ENCODE measurements around the gene SEPTIN7. TPM values are rescaled to one million over a fixed set of nuclear protein-coding genes. Genes with fewer than 3 reads are reported as not detected.

Gene SEPTIN7
- total and polyA plus RNA-seq, 2 of the 4 experiments (the other 2 are of a cell fraction) = 150 to 239 TPM

DNA sequence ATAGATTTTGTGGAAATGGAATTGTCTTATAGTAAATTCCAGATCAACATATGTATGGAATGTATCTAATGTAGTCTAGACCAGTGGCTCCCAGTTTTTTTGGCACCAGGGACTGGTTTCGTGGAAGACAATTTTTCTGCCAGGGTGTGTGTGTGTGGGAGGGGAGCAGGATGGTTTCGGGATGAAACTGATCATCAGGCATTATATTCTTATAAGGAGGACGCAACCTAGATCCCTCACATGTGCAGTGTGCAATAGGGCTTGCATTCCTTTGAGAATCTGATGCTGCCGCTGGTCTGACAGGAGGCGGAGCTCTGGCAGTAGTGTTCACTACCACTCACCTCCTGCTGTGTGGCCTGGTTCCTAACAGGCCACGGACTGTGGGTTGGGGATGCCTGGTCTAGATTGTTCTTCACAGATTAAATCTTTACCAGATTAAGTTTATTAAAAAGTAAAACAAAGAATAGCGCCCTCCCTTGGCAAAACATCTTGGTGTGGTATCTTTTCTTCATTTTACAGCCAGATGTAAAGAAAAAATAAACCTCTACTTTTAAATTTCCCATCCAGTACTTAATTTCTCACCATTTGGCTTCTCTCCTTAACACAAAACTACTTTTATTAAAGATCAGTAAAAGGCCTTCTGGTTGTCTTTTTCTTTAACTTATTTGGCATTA, 48.4 kb downstream of the SEPTIN7 start:
- peaks cover 2% of the 10 kb centered on the region; the same call in 1 of the 2 replicates for H3K4me1 ChIP-seq (ENCODE audit: control insufficient read depth, insufficient read depth, low read length)
- peaks cover 21% of the 10 kb centered on the region for H3K36me3 ChIP-seq (ENCODE audit: control insufficient read depth, insufficient read depth, low read length)
- H3K23ac ChIP-seq (ENCODE audit: low read depth, low read length) = no peak overlapping the region
- H3K4me3 ChIP-seq (ENCODE audit: insufficient read depth, low read depth, low read length) = no peak overlapping the region
- H3K4ac ChIP-seq (ENCODE audit: low read depth, low read length) = no peak overlapping the region
- ChIA-PET CTCF (interaction anchor here (0.6 kb wide), 2 partner anchors 143 to 799 kb away, joined by 3 read pairs; no protein-coding TSS in a partner anchor), POLR2A (ENCODE audit: unreplicated experiment) (no interaction called here)
- H3K9me3 ChIP-seq (ENCODE audit: control insufficient read depth, insufficient read depth, low read length) = no peaks in the 10 kb centered on the region
- H2BK20ac ChIP-seq (ENCODE audit: low read depth, low read length) = no peak overlapping the region
- H3K9me1 ChIP-seq (ENCODE audit: insufficient read depth, low read length) = peaks cover 11% of the 10 kb centered on the region
- TF ChIP-seq MAZ (IDR thresholded peaks at IDR 0.05; ENCODE audit: borderline replicate concordance, low read depth, low read length) = no peak
- TF ChIP-seq CHD1 (IDR thresholded peaks at IDR 0.05; ENCODE audit: low read depth, low read length) = no peak
- TF ChIP-seq RAD21 (IDR thresholded peaks at IDR 0.05; ENCODE audit: low read length) = no peak
- TF ChIP-seq ELK1 (IDR thresholded peaks at IDR 0.05; ENCODE audit: borderline replicate concordance, low read depth, low read length) = no peak
- TF ChIP-seq NFE2L2 (IDR thresholded peaks at IDR 0.05; ENCODE audit: low read depth, low read length) = no peak
- no peak for TF ChIP-seq POLR2A (IDR thresholded peaks at IDR 0.05; ENCODE audit: low read depth, low read length)
- no peak for TF ChIP-seq SMC3 (IDR thresholded peaks at IDR 0.05; ENCODE audit: low read depth, low read length)
- no peak for TF ChIP-seq CEBPB (IDR thresholded peaks at IDR 0.05; ENCODE audit: low read depth, low read length)
- TF ChIP-seq RCOR1 (IDR thresholded peaks at IDR 0.05; ENCODE audit: insufficient replicate concordance, low read length) = no peak
- TF ChIP-seq MAFK (IDR thresholded peaks at IDR 0.05; ENCODE audit: low read depth, low read length) = no peak
- no peak for TF ChIP-seq CTCF (conservative IDR thresholded peaks at IDR 0.05; ENCODE audit: low read depth, low read length)
- TF ChIP-seq BHLHE40 (IDR thresholded peaks at IDR 0.05; ENCODE audit: low read depth, low read length) = no peak
- TF ChIP-seq RFX5 (IDR thresholded peaks at IDR 0.05; ENCODE audit: low read depth, low read length) = no peak
- intact Hi-C loops (cut with micrococcal nuclease) = no loop called here
- H4K20me1 ChIP-seq (ENCODE audit: insufficient read depth, low read length) = peaks cover 32% of the 10 kb centered on the region
- peak; percentile 20 for DNase-seq
- no peak overlapping the region for H3K9ac ChIP-seq (ENCODE audit: low read depth, low read length)
- no peak overlapping the region for H3K4me2 ChIP-seq (ENCODE audit: low read depth, low read length)
- H3K27me3 ChIP-seq (ENCODE audit: control insufficient read depth, insufficient read depth, low read length) = no peaks in the 10 kb centered on the region
- no peak overlapping the region for H4K8ac ChIP-seq (ENCODE audit: low read depth in 2 of 2, low read length in 2 of 2)
- peak; percentile 29 for ATAC-seq (ENCODE audit: low read depth)
- H2BK120ac ChIP-seq (ENCODE audit: low read depth, low read length) = no peak overlapping the region
- no peak overlapping the region for H2AK5ac ChIP-seq (ENCODE audit: low read depth, low read length)
- no TSS peak for BruUV-seq (replicated peaks)
- H4K91ac ChIP-seq (ENCODE audit: insufficient read depth, low read depth, low read length) = no peak overlapping the region
- no peak overlapping the region for H3K18ac ChIP-seq (ENCODE audit: low read depth, low read length)
- H3K79me1 ChIP-seq (ENCODE audit: low read depth in 1 of 2, low read length in 2 of 2) = peaks cover 24 to 60% of the 10 kb centered on the region in 2 experiments
- WGBS, 2 experiments (ENCODE audit: extremely low coverage in 2 of 2, insufficient read length in 1 of 2) = no CpG with 5 or more reads among the region's 7 CpGs
- H3K14ac ChIP-seq (replicated peaks; ENCODE audit: low read depth, low read length) = no peak overlapping the region
- H2BK5ac ChIP-seq (ENCODE audit: low read depth, low read length, poor library complexity, severe bottlenecking) = no peak overlapping the region
- dilution Hi-C loops (cut with HindIII; ENCODE audit: low sequenced_read_pairs, unreplicated experiment) = no loop called here
- H2BK15ac ChIP-seq (ENCODE audit: low read depth, low read length) = no peak overlapping the region
- H2AK9ac ChIP-seq (replicated peaks; ENCODE audit: low read depth, low read length, poor library complexity) = no peak overlapping the region
- no peak overlapping the region for H3K27ac ChIP-seq (ENCODE audit: insufficient read depth, low read length)
- H2AFZ ChIP-seq (replicated peaks; ENCODE audit: low read length, poor library complexity) = no peak overlapping the region
- H4K5ac ChIP-seq (ENCODE audit: low read depth, low read length) = no peak overlapping the region
- in situ Hi-C loops (cut with MboI; ENCODE audit: low sequenced_read_pairs) = no loop called here
- H3K56ac ChIP-seq (ENCODE audit: extremely low read depth, insufficient read depth, low read length) = no peak overlapping the region
